Measurements from ENCODE around the gene HHATL.

GRCh38 chr3:42689421-42690014 lies 13.1 kb downstream of the HHATL start:
- TF ChIP-seq, protein P1, sequence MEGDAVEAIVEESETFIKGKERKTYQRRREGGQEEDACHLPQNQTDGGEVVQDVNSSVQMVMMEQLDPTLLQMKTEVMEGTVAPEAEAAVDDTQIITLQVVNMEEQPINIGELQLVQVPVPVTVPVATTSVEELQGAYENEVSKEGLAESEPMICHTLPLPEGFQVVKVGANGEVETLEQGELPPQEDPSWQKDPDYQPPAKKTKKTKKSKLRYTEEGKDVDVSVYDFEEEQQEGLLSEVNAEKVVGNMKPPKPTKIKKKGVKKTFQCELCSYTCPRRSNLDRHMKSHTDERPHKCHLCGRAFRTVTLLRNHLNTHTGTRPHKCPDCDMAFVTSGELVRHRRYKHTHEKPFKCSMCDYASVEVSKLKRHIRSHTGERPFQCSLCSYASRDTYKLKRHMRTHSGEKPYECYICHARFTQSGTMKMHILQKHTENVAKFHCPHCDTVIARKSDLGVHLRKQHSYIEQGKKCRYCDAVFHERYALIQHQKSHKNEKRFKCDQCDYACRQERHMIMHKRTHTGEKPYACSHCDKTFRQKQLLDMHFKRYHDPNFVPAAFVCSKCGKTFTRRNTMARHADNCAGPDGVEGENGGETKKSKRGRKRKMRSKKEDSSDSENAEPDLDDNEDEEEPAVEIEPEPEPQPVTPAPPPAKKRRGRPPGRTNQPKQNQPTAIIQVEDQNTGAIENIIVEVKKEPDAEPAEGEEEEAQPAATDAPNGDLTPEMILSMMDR (IDR thresholded peaks at IDR 0.05) = no peak
- no peak for TF ChIP-seq POLR2A (IDR thresholded peaks at IDR 0.05)

Data from ovary (tissue), 3 donors.